Upper lobe of right lung (tissue), 1 donor: Measurements from ENCODE around the gene GFRA1. TPM values are rescaled to one million over a fixed set of nuclear protein-coding genes. Genes with fewer than 3 reads are reported as not detected.

ENCODE experiments used
- ATAC-seq: fragments of 200-7000 bp; cut with Tn5 transposase; one replicate; pipeline ENCODE4 v1.9.1; 2020; ENCODE audit warnings: mild to moderate bottlenecking, moderate library complexity
- DNase-seq: peaks from one replicate; pipeline ENCODE4 v3.0.0-alpha.2; 2020
- H3K27ac ChIP-seq: fragments of 200-600 bp; one replicate; pipeline ENCODE4 v1.8.0; 2022
- H3K27me3 ChIP-seq: fragments of 200-600 bp; one replicate; pipeline ENCODE4 v1.8.0; 2022; ENCODE audit warnings: mild to moderate bottlenecking
- H3K36me3 ChIP-seq: fragments of 200-600 bp; one replicate; pipeline ENCODE4 v1.8.0; 2022
- H3K4me1 ChIP-seq: fragments of 200-600 bp; one replicate; pipeline ENCODE4 v1.8.0; 2022
- H3K4me3 ChIP-seq: fragments of 200-600 bp; one replicate; pipeline ENCODE4 v1.8.0; 2022; ENCODE audit warnings: mild to moderate bottlenecking
- H3K9me3 ChIP-seq: fragments of 200-600 bp; one replicate; pipeline ENCODE4 v1.8.0; 2022
- intact Hi-C: fragments of 100-400 bp; cut with DNase I; formaldehyde crosslinking; loops from one replicate; pipeline ENCODE4 v1.11.0; 2022
- total RNA-seq: library from RNA; stranded (reverse); fragmentation: NEBNext Ultra II Directional; extraction: Animal tissue kit (Norgen Biotek cat#: 25700); gene quantifications from one replicate; pipeline ENCODE4 v1.2.1, GENCODE V29; 2021
- TF ChIP-seq, protein P1 (sequence below): fragments of 200-600 bp; IDR thresholded peaks from one replicate; pipeline ENCODE4 v1.8.0; 2022; ENCODE audit warnings: antibody characterized with exemption
- donor health status: DM: no; HTN: yes; CAD: no; lungs with severe emphysema.

The GFRA1 gene
- total RNA-seq, 1 donor from 2014 or later, result 3.4 TPM

DNA sequence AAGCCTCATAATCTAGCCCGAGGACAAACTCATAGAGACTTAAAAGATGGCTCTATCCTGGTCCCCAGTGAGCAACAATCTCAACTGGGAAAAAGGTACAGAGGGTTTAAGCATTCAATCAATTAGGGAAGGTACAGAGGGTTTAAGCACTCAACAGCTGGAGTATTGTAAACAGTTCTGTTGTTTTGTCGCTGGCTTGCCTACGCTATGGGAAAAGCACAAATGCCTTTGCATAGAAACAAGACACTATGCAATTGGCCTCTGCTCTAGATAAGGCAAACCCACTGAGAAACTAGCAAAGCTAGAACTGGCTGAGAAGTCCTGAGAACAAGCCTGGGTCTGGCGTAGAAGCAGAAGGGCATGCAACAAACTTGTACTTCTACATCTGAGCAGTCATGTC lies 69.3 kb downstream of the GFRA1 start:
- DNase-seq (no peak), ATAC-seq (no peak)
- no peaks in the 10 kb centered on the region for H3K27me3 ChIP-seq
- H3K36me3 ChIP-seq, result no peaks in the 10 kb centered on the region
- no peaks in the 10 kb centered on the region for H3K9me3 ChIP-seq
- TF ChIP-seq, protein P1, sequence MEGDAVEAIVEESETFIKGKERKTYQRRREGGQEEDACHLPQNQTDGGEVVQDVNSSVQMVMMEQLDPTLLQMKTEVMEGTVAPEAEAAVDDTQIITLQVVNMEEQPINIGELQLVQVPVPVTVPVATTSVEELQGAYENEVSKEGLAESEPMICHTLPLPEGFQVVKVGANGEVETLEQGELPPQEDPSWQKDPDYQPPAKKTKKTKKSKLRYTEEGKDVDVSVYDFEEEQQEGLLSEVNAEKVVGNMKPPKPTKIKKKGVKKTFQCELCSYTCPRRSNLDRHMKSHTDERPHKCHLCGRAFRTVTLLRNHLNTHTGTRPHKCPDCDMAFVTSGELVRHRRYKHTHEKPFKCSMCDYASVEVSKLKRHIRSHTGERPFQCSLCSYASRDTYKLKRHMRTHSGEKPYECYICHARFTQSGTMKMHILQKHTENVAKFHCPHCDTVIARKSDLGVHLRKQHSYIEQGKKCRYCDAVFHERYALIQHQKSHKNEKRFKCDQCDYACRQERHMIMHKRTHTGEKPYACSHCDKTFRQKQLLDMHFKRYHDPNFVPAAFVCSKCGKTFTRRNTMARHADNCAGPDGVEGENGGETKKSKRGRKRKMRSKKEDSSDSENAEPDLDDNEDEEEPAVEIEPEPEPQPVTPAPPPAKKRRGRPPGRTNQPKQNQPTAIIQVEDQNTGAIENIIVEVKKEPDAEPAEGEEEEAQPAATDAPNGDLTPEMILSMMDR, result no peak
- intact Hi-C loops, result no loop called here
- no peak overlapping the region for H3K27ac ChIP-seq
- no peaks in the 10 kb centered on the region for H3K4me1 ChIP-seq
- no peak overlapping the region for H3K4me3 ChIP-seq

GRCh38 chr10:116201670-116202430 lies 71.2 kb downstream of the GFRA1 start:
- DNase-seq (no peak), ATAC-seq (no peak)
- no peaks in the 10 kb centered on the region for H3K36me3 ChIP-seq
- H3K9me3 ChIP-seq, result no peaks in the 10 kb centered on the region
- TF ChIP-seq, protein P1, result no peak
- H3K27ac ChIP-seq, result no peak overlapping the region
- intact Hi-C loops, result no loop called here
- no peaks in the 10 kb centered on the region for H3K4me1 ChIP-seq
- H3K4me3 ChIP-seq, result no peak overlapping the region
- no peaks in the 10 kb centered on the region for H3K27me3 ChIP-seq

DNA sequence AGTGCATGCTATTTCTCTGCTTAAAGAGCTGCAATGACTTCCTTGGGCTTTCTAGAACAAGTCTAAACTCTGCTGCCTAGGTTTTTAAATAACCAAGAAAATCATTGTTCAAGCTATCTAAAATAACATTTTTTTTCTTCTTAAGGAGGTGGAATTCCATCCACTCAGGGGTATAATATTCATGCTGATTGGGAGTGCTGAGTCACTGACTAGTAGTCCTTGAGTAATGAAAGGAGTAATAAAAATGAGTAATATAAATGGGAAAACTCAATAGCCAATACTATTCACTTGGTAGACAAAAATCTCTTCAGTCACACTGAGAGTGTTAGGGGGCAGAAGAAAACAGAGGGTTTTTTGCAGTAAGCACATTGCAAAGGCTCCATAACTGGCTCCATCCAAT lies 72.0 kb downstream of the GFRA1 start:
- no peak for ATAC-seq
- Histone ChIP-seq H3K36me3 (no peaks in the 10 kb centered on the region), H3K27me3 (no peaks in the 10 kb centered on the region), H3K9me3 (no peaks in the 10 kb centered on the region), H3K4me3 (no peak overlapping the region), H3K4me1 (no peaks in the 10 kb centered on the region), H3K27ac (no peak overlapping the region)
- no peak for DNase-seq
- TF ChIP-seq, protein P1, result no peak
- intact Hi-C loops, result no loop called here

DNA sequence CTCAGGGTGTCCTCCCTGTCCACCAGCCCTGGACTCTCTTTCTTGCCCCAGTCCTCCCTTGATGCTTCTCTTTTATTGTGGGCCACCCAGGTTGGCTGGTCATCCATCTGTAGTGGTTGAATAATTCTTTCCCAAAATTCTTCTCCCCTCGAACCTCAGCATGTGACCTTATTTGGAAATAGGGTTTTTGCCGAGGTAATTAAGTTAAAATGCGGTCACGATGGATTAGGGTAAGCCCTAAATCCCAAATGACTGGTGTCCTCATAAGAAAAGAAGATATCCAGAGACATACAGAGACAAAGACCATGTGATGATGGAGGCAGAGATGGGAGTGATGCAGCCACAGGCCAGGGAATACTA lies 74.3 kb downstream of the GFRA1 start:
- no peaks in the 10 kb centered on the region for H3K27me3 ChIP-seq
- no peak overlapping the region for H3K27ac ChIP-seq
- H3K4me3 ChIP-seq, result no peak overlapping the region
- H3K9me3 ChIP-seq, result no peaks in the 10 kb centered on the region
- no peak for DNase-seq
- no peak for ATAC-seq
- H3K36me3 ChIP-seq, result no peaks in the 10 kb centered on the region
- intact Hi-C loops, result no loop called here
- H3K4me1 ChIP-seq, result no peaks in the 10 kb centered on the region
- TF ChIP-seq, protein P1, result no peak

- no peaks in the 10 kb centered on the region for H3K4me1 ChIP-seq
- no peaks in the 10 kb centered on the region for H3K36me3 ChIP-seq
- intact Hi-C loops, result no loop called here
- H3K4me3 ChIP-seq, result no peak overlapping the region
- TF ChIP-seq, protein P1, result no peak
- H3K9me3 ChIP-seq, result no peaks in the 10 kb centered on the region
- no peak for ATAC-seq
- no peak for DNase-seq
- no peaks in the 10 kb centered on the region for H3K27me3 ChIP-seq
- H3K27ac ChIP-seq, result no peak overlapping the region
Observed at GRCh38 chr10:116197946-116198675, 74.9 kb downstream of the GFRA1 start.
